ENCODE results near the gene CCDC13. TPM values are rescaled to one million over a fixed set of nuclear protein-coding genes. Genes with fewer than 3 reads are reported as not detected.

The CCDC13 gene
- total RNA-seq, 3 donors from 2014 or later: 2.3 to 2.9 (median 2.9) TPM

GRCh38 chr3:42801048-42801620 is 28.1 kb upstream of the CCDC13 start:
- Histone ChIP-seq H3K27me3 (no peaks in the 10 kb centered on the region), H3K4me3 (peak overlapping the region in 1 of 3 donors; percentile 23), H3K36me3 (no peaks in the 10 kb centered on the region), H3K27ac (peak overlapping the region; percentile 36 to 45), H3K4me1 (peaks cover 0 to 7% of the 10 kb centered on the region in 2 donors), H3K9me3 (no peaks in the 10 kb centered on the region)
- DNase-seq (ENCODE audit: low spot score in 2 of 2): no peak
- intact Hi-C loops (cut with DNase I; ENCODE audit: low total_unique reads): no loop called here
- no peak for TF ChIP-seq POLR2AphosphoS5 (IDR thresholded peaks at IDR 0.05)
- no peak for TF ChIP-seq POLR2A (IDR thresholded peaks at IDR 0.05)
- TF ChIP-seq CTCF (IDR thresholded peaks at IDR 0.05): no peak

GRCh38 chr3:42800251-42800650 is 27.2 kb upstream of the CCDC13 start:
- peaks cover 0 to 11% of the 10 kb centered on the region in 2 donors for H3K4me1 ChIP-seq
- no peak for DNase-seq (ENCODE audit: low spot score in 2 of 2)
- TF ChIP-seq CTCF (IDR thresholded peaks at IDR 0.05) (no peak), POLR2A (IDR thresholded peaks at IDR 0.05) (no peak), POLR2AphosphoS5 (IDR thresholded peaks at IDR 0.05) (no peak)
- intact Hi-C loops (cut with DNase I; ENCODE audit: low total_unique reads): no loop called here
- no peak overlapping the region for H3K4me3 ChIP-seq
- H3K36me3 ChIP-seq: no peaks in the 10 kb centered on the region
- H3K27me3 ChIP-seq: no peaks in the 10 kb centered on the region
- H3K9me3 ChIP-seq: no peaks in the 10 kb centered on the region
- H3K27ac ChIP-seq: peak overlapping the region; percentile 10 to 36

GRCh38 chr3:42799376-42799775 is 26.3 kb upstream of the CCDC13 start:
- H3K27ac ChIP-seq: no peak overlapping the region
- no peak for TF ChIP-seq POLR2AphosphoS5 (IDR thresholded peaks at IDR 0.05)
- no peak for TF ChIP-seq CTCF (IDR thresholded peaks at IDR 0.05)
- no peak for TF ChIP-seq POLR2A (IDR thresholded peaks at IDR 0.05)
- intact Hi-C loops (cut with DNase I; ENCODE audit: low total_unique reads): no loop called here
- DNase-seq (ENCODE audit: low spot score in 2 of 2): no peak
- H3K4me1 ChIP-seq: peaks cover 0 to 11% of the 10 kb centered on the region in 2 donors
- no peaks in the 10 kb centered on the region for H3K27me3 ChIP-seq
- H3K9me3 ChIP-seq: no peaks in the 10 kb centered on the region
- no peaks in the 10 kb centered on the region for H3K36me3 ChIP-seq
- no peak overlapping the region for H3K4me3 ChIP-seq

- Histone ChIP-seq H3K4me3 (no peak overlapping the region), H3K9me3 (no peaks in the 10 kb centered on the region), H3K36me3 (no peaks in the 10 kb centered on the region), H3K27me3 (no peaks in the 10 kb centered on the region), H3K4me1 (peaks cover 0 to 4% of the 10 kb centered on the region in 2 donors), H3K27ac (no peak overlapping the region)
- intact Hi-C loops (cut with DNase I; ENCODE audit: low total_unique reads): no loop called here
- TF ChIP-seq CTCF (IDR thresholded peaks at IDR 0.05) (no peak), POLR2AphosphoS5 (IDR thresholded peaks at IDR 0.05) (no peak), POLR2A (IDR thresholded peaks at IDR 0.05) (no peak)
- DNase-seq (ENCODE audit: low spot score in 2 of 2): no peak
Measured at GRCh38 chr3:42796332-42796885, 23.4 kb upstream of the CCDC13 start.

GRCh38 chr3:42795621-42796181 is 22.6 kb upstream of the CCDC13 start:
- Histone ChIP-seq H3K27ac (no peak overlapping the region), H3K4me3 (no peak overlapping the region), H3K4me1 (peaks cover 0 to 4% of the 10 kb centered on the region in 2 donors), H3K27me3 (no peaks in the 10 kb centered on the region), H3K36me3 (no peaks in the 10 kb centered on the region), H3K9me3 (no peaks in the 10 kb centered on the region)
- no peak for DNase-seq (ENCODE audit: low spot score in 2 of 2)
- TF ChIP-seq POLR2A (IDR thresholded peaks at IDR 0.05) (no peak), POLR2AphosphoS5 (IDR thresholded peaks at IDR 0.05) (no peak), CTCF (IDR thresholded peaks at IDR 0.05) (no peak)
- intact Hi-C loops (cut with DNase I; ENCODE audit: low total_unique reads): no loop called here
